AG08396 (cell line): ENCODE results near the gene PRDX2.

Experiments used
- DNase-seq: peaks from one replicate; pipeline ENCODE4 v3.0.0; 2012; ENCODE audit warnings: low spot score, mixed read lengths

The PRDX2 gene

GRCh38 chr19:12752056-12752781 lies 49.4 kb downstream of the PRDX2 start:
- no peak for DNase-seq

GRCh38 chr19:12751635-12752034 lies 50.0 kb downstream of the PRDX2 start, which contains the start of gene BEST2:
Gene BEST2, plus strand, starts transcription at chr19:12751791. Its CDS starts 802 bp downstream, at chr19:12752593.
- DNase-seq = no peak

GRCh38 chr19:12750851-12751250 lies 50.7 kb downstream of the PRDX2 start:
- no peak for DNase-seq

- no peak for DNase-seq
Observed at GRCh38 chr19:12749938-12750521, 51.6 kb downstream of the PRDX2 start.

GRCh38 chr19:12748489-12748888 lies 53.1 kb downstream of the PRDX2 start:
- DNase-seq = no peak
